CD14-positive monocyte (primary cell): ENCODE data around the gene EVX1. TPM values are rescaled to one million over a fixed set of nuclear protein-coding genes. Genes with fewer than 3 reads are reported as not detected.

Experiments
- DNase-seq, 3 donors: peaks; one replicate each; pipeline ENCODE4 v3.0.0-alpha.2; 2011 to 2022
- H2AFZ ChIP-seq: 2 replicates; pipeline ENCODE4 v1.6.0; 2012; ENCODE audit warnings: mild to moderate bottlenecking, low read depth, low read length, inconsistent platforms; ENCODE audit not compliant: insufficient read depth, poor library complexity, severe bottlenecking
- H3K27ac ChIP-seq, 2 donors: 1 replicate in 1 of 2; 2 replicates in 1 of 2; pipeline ENCODE4 v1.5.1; 2012 to 2013; ENCODE audit warnings: low read length in 2 of 2, control low read depth in 1 of 2, inconsistent platforms in 1 of 2, low read depth in 1 of 2, mild to moderate bottlenecking in 1 of 2
- H3K27me3 ChIP-seq, 2 donors: one replicate each; pipeline versions ENCODE4 v1.6.0 to v1.6.1; 2011 to 2013; ENCODE audit warnings: low read length in 2 of 2; ENCODE audit not compliant: control insufficient read depth in 2 of 2, insufficient read depth in 2 of 2
- H3K36me3 ChIP-seq, 2 donors: replicated peaks in 1 of 2; 1 replicate in 1 of 2; 2 replicates in 1 of 2; pipeline versions ENCODE4 v1.5.1 to v1.6.1; 2012 to 2013; ENCODE audit warnings: low read length in 2 of 2, control low read depth in 1 of 2, inconsistent platforms in 1 of 2, mild to moderate bottlenecking in 1 of 2; ENCODE audit not compliant: insufficient read depth in 2 of 2, control insufficient read depth in 1 of 2
- H3K4me1 ChIP-seq, 2 donors: 1 replicate in 1 of 2; 2 replicates in 1 of 2; pipeline versions ENCODE4 v1.5.1 to v1.6.1; 2012 to 2013; ENCODE audit warnings: low read length in 2 of 2, control low read depth in 1 of 2, inconsistent platforms in 1 of 2, mild to moderate bottlenecking in 1 of 2, moderate library complexity in 1 of 2; ENCODE audit not compliant: insufficient read depth in 2 of 2, control insufficient read depth in 1 of 2
- H3K4me2 ChIP-seq: replicated peaks from 2 replicates; pipeline ENCODE3; 2012; ENCODE audit warnings: low read length, moderate library complexity, mild to moderate bottlenecking; ENCODE audit not compliant: poor library complexity, severe bottlenecking; ENCODE audit errors: extremely low read depth
- H3K4me3 ChIP-seq, 3 experiments: fragments of 200-600 bp in 1 of 3; sonication (generic) in 1 of 3; replicated peaks in 1 of 3; 1 replicate in 2 of 3; 2 replicates in 1 of 3; pipeline ENCODE4 v1.5.1; 2011 to 2013; ENCODE audit warnings: low read length in 3 of 3, mild to moderate bottlenecking in 3 of 3, control low read depth in 2 of 3, low read depth in 2 of 3, inconsistent platforms in 1 of 3, moderate library complexity in 1 of 3
- H3K79me2 ChIP-seq: 2 replicates; pipeline ENCODE4 v1.6.0; 2012; ENCODE audit warnings: mild to moderate bottlenecking, control low read depth, inconsistent platforms, low read length, moderate library complexity; ENCODE audit not compliant: insufficient read depth
- H3K9ac ChIP-seq: 2 replicates; pipeline ENCODE4 v1.6.0; 2017; ENCODE audit warnings: low read length, mild to moderate bottlenecking; ENCODE audit not compliant: insufficient read depth, poor library complexity, severe bottlenecking
- H3K9me3 ChIP-seq, 2 donors: replicated peaks in 1 of 2; 1 replicate in 1 of 2; 2 replicates in 1 of 2; pipeline versions ENCODE4 v1.5.1 to v1.6.1; 2012 to 2013; ENCODE audit warnings: low read length in 2 of 2, control low read depth in 1 of 2; ENCODE audit not compliant: control insufficient read depth in 1 of 2, insufficient read depth in 1 of 2
- H4K20me1 ChIP-seq: 2 replicates; pipeline ENCODE4 v1.6.0; 2012; ENCODE audit warnings: mild to moderate bottlenecking, low read length, control low read depth, moderate library complexity; ENCODE audit not compliant: insufficient read depth
- H3K27ac Mint-ChIP-seq, 7 donors: one replicate each; pipeline ENCODE4 v1.8.0; 2020; ENCODE audit warnings: mild to moderate bottlenecking in 7 of 7, mixed read lengths in 7 of 7, moderate library complexity in 6 of 7, inconsistent platforms in 2 of 7
- H3K27me3 Mint-ChIP-seq, 3 donors: one replicate each; pipeline ENCODE4 v1.8.0; 2021 to 2022; ENCODE audit warnings: low read depth in 3 of 3, mild to moderate bottlenecking in 3 of 3, mixed read lengths in 3 of 3, moderate library complexity in 3 of 3, inconsistent platforms in 1 of 3
- H3K36me3 Mint-ChIP-seq, 2 donors: one replicate each; pipeline ENCODE4 v1.8.0; 2020; ENCODE audit warnings: mixed read lengths in 2 of 2, inconsistent platforms in 1 of 2, mild to moderate bottlenecking in 1 of 2
- H3K4me1 Mint-ChIP-seq: one replicate; pipeline ENCODE4 v1.8.0; 2020; ENCODE audit warnings: mild to moderate bottlenecking, mixed read lengths
- H3K4me3 Mint-ChIP-seq, 2 donors: one replicate each; pipeline ENCODE4 v1.8.0; 2020; ENCODE audit warnings: mild to moderate bottlenecking in 2 of 2, mixed read lengths in 2 of 2, moderate library complexity in 1 of 2
- H3K9me3 Mint-ChIP-seq, 7 donors: one replicate each; pipeline ENCODE4 v1.8.0; 2020 to 2022; ENCODE audit warnings: mixed read lengths in 7 of 7, mild to moderate bottlenecking in 6 of 7, moderate library complexity in 6 of 7, inconsistent platforms in 2 of 7
- CTCF ChIP-seq: fragments of 200-600 bp; IDR thresholded peaks from one replicate; pipeline ENCODE4 v1.8.0; 2022; ENCODE audit warnings: antibody characterized with exemption, mild to moderate bottlenecking
- WGBS: methylation state at CpG from one replicate; pipeline ENCODE4 v1.1.5; 2013; ENCODE audit warnings: missing lambda C conversion rate; ENCODE audit not compliant: insufficient coverage; 5-methylcytosine and 5-hydroxymethylcytosine counted together
- intact Hi-C, 2 donors: fragments of 100-400 bp; cut with micrococcal nuclease; formaldehyde crosslinking; loops; one replicate each; pipeline versions ENCODE4 v1.15.0 to v1.15.1; 2023
- polyA plus RNA-seq, 3 donors: library from polyadenylated mRNA; depleted of rRNA in 1 of 3; unstranded in 2 of 3; stranded (reverse) in 1 of 3; fragments of 300-500 nt in 2 of 3; fragments of >200 nt in 1 of 3; fragmentation: Illumina TruSeq in 2 of 3; gene quantifications; 1 replicate in 2 of 3; 2 replicates in 1 of 3; pipeline ENCODE4 v1.2.3, GENCODE V29; 2012 to 2021

The EVX1 gene
- polyA plus RNA-seq, 3 donors: not detected

GRCh38 chr7:27241189-27242056 is 1.2 kb upstream of the EVX1 start:
- TF ChIP-seq CTCF: no peak
- peaks cover 94 to 97% of the 10 kb centered on the region in 2 donors for H3K27me3 ChIP-seq
- no peaks in the 10 kb centered on the region for H3K79me2 ChIP-seq
- H3K9ac ChIP-seq: no peak overlapping the region
- Mint-ChIP-seq H3K9me3 (peaks cover 0 to 28% (median 11%) of the 10 kb centered on the region in 7 donors), H3K4me1 (peaks cover 31% of the 10 kb centered on the region), H3K27ac (no peak overlapping the region), H3K27me3 (peaks cover 95 to 98% (median 96%) of the 10 kb centered on the region in 3 donors), H3K4me3 (peak overlapping the region in 1 of 2 donors; percentile 88), H3K36me3 (peaks cover 4 to 17% of the 10 kb centered on the region in 2 donors)
- no peaks in the 10 kb centered on the region for H4K20me1 ChIP-seq
- H3K4me1 ChIP-seq: peaks cover 14 to 23% of the 10 kb centered on the region in 2 donors
- no peak overlapping the region for H3K27ac ChIP-seq
- no peak overlapping the region for H3K4me2 ChIP-seq
- H3K36me3 ChIP-seq: no peaks in the 10 kb centered on the region
- no peak for DNase-seq
- no peak overlapping the region for H2AFZ ChIP-seq
- no peak overlapping the region for H3K4me3 ChIP-seq
- peaks cover 3 to 73% of the 10 kb centered on the region in 2 donors for H3K9me3 ChIP-seq
- intact Hi-C loops: loop anchor here in 1 of 2 donors (5.0 kb wide), 1 partner anchor 39 kb away; the partner anchor contains the start of gene HOXA13
- 11% methylated on average over 6 of the region's 17 CpGs for WGBS

- Histone ChIP-seq H3K27ac (no peak overlapping the region), H3K36me3 (no peaks in the 10 kb centered on the region), H3K27me3 (peaks cover 93 to 97% of the 10 kb centered on the region in 2 donors), H3K4me2 (peak overlapping the region; percentile 8), H3K9ac (no peak overlapping the region), H3K4me1 (peaks cover 14 to 24% of the 10 kb centered on the region in 2 donors), H3K9me3 (peaks cover 3 to 67% of the 10 kb centered on the region in 2 donors), H3K4me3 (no peak overlapping the region), H4K20me1 (no peaks in the 10 kb centered on the region), H3K79me2 (no peaks in the 10 kb centered on the region), H2AFZ (no peak overlapping the region)
- Mint-ChIP-seq H3K27ac (no peak overlapping the region), H3K4me3 (peak overlapping the region; percentile 34 to 88), H3K4me1 (peaks cover 31% of the 10 kb centered on the region), H3K9me3 (peaks cover 0 to 28% (median 11%) of the 10 kb centered on the region in 7 donors), H3K36me3 (peaks cover 3 to 13% of the 10 kb centered on the region in 2 donors), H3K27me3 (peaks cover 95 to 98% (median 96%) of the 10 kb centered on the region in 3 donors)
- intact Hi-C loops: loop anchor here in 1 of 2 donors (5.0 kb wide), 1 partner anchor 40 kb away; the partner anchor contains the start of gene HOXA13
- WGBS: 15% methylated on average over 13 of the region's 14 CpGs
- no peak for DNase-seq
- no peak for TF ChIP-seq CTCF
Observed at GRCh38 chr7:27242154-27242553, 448 bp upstream of the EVX1 start.
